ENCODE measurements around the gene BCAS4. TPM values are rescaled to one million over a fixed set of nuclear protein-coding genes. Genes with fewer than 3 reads are reported as not detected.

Gene BCAS4
- total RNA-seq, 1 experiment from 2014 or later = 34.8 TPM

DNA sequence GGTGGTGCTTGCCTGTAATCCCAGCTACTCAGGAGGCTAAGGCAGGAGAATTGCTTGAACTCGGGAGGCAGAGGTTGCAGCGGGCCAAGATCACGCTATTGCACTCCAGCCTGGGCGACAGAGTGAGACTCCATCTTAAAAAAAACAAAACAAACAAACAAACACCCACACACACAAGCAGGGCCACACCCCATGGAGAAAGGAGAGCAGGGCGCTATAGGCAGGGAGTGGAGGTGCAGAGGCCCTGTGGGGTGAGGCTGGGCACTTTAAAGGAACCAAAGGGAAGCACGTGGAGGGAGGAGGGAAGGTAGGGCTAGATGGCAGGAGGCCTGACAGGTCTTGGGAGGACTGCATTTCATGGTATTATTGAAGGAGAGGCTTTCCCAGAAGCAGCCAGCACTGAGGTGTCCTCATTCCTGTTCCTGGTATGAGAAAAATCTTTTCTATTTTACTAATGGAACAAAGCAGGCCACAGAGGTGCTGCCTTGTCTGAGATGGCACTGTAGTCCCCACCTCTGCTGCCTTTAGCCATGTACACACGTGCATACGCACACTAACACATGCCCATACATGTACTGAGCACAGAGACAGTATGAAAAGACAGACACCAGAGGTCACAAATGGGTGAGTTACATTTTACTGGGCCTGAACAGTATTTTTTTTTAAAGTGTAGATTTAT is 44.0 kb downstream of the BCAS4 start:
- no TSS peak for BruUV-seq (replicated peaks)
- Histone ChIP-seq H3K27ac (ENCODE audit: low read length) (no peak overlapping the region), H3K9me3 (ENCODE audit: control insufficient read depth, insufficient read depth, low read depth, low read length) (no peaks in the 10 kb centered on the region), H3K4me1 (ENCODE audit: control insufficient read depth, insufficient read depth, low read length) (0 out of 2 replicates have a peak, but pooled peaks cover 3% of the 10 kb centered on the region), H3K4me3 (ENCODE audit: low read depth in 2 of 2, low read length in 2 of 2) (no peak overlapping the region), H3K36me3 (ENCODE audit: control insufficient read depth, insufficient read depth, low read length) (no peaks in the 10 kb centered on the region), H3K27me3 (ENCODE audit: control insufficient read depth, insufficient read depth, low read length) (no peaks in the 10 kb centered on the region)
- ChIA-PET CTCF (no interaction called here), POLR2A (interaction anchor here (0.6 kb wide), 1 partner anchor 112 kb away, joined by 4 read pairs; no protein-coding TSS in a partner anchor)
- intact Hi-C loops (cut with micrococcal nuclease; ENCODE audit: unreplicated experiment) = no loop called here
- in situ Hi-C loops (cut with HindIII; ENCODE audit: low pct_unique_long_range_greater_than_20kb, low sequenced_read_pairs) = no loop called here
- no peak for DNase-seq (ENCODE audit: low read depth, low spot score)
- TF ChIP-seq, protein P1, sequence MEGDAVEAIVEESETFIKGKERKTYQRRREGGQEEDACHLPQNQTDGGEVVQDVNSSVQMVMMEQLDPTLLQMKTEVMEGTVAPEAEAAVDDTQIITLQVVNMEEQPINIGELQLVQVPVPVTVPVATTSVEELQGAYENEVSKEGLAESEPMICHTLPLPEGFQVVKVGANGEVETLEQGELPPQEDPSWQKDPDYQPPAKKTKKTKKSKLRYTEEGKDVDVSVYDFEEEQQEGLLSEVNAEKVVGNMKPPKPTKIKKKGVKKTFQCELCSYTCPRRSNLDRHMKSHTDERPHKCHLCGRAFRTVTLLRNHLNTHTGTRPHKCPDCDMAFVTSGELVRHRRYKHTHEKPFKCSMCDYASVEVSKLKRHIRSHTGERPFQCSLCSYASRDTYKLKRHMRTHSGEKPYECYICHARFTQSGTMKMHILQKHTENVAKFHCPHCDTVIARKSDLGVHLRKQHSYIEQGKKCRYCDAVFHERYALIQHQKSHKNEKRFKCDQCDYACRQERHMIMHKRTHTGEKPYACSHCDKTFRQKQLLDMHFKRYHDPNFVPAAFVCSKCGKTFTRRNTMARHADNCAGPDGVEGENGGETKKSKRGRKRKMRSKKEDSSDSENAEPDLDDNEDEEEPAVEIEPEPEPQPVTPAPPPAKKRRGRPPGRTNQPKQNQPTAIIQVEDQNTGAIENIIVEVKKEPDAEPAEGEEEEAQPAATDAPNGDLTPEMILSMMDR (IDR thresholded peaks at IDR 0.05) = no peak
- TF ChIP-seq, protein P2, sequence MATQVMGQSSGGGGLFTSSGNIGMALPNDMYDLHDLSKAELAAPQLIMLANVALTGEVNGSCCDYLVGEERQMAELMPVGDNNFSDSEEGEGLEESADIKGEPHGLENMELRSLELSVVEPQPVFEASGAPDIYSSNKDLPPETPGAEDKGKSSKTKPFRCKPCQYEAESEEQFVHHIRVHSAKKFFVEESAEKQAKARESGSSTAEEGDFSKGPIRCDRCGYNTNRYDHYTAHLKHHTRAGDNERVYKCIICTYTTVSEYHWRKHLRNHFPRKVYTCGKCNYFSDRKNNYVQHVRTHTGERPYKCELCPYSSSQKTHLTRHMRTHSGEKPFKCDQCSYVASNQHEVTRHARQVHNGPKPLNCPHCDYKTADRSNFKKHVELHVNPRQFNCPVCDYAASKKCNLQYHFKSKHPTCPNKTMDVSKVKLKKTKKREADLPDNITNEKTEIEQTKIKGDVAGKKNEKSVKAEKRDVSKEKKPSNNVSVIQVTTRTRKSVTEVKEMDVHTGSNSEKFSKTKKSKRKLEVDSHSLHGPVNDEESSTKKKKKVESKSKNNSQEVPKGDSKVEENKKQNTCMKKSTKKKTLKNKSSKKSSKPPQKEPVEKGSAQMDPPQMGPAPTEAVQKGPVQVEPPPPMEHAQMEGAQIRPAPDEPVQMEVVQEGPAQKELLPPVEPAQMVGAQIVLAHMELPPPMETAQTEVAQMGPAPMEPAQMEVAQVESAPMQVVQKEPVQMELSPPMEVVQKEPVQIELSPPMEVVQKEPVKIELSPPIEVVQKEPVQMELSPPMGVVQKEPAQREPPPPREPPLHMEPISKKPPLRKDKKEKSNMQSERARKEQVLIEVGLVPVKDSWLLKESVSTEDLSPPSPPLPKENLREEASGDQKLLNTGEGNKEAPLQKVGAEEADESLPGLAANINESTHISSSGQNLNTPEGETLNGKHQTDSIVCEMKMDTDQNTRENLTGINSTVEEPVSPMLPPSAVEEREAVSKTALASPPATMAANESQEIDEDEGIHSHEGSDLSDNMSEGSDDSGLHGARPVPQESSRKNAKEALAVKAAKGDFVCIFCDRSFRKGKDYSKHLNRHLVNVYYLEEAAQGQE (IDR thresholded peaks at IDR 0.05; ENCODE audit: insufficient read depth in 1 of 2, low read depth in 2 of 2, low read length in 1 of 2) = no peak
- TF ChIP-seq TCF7L2 (IDR thresholded peaks at IDR 0.05; ENCODE audit: low read depth, low read length) = no peak
- no peak for TF ChIP-seq POLR2AphosphoS5 (IDR thresholded peaks at IDR 0.05; ENCODE audit: low read depth, low read length)
- no peak for TF ChIP-seq SIN3A (IDR thresholded peaks at IDR 0.05; ENCODE audit: borderline replicate concordance, insufficient read depth, low read depth, low read length)
- no peak for ATAC-seq

- POLR2A ChIA-PET = no interaction called here
- no TSS peak for BruUV-seq (replicated peaks)
- peaks cover 14% of the 10 kb centered on the region for H3K4me1 ChIP-seq (ENCODE audit: control insufficient read depth, insufficient read depth, low read length)
These were observed 48.0 kb downstream of the BCAS4 start for GRCh38 chr20:50842821-50843220.

More at GRCh38 chr20:50842821-50843220, 48.0 kb downstream of the BCAS4 start:
- no peaks in the 10 kb centered on the region for H3K27me3 ChIP-seq (ENCODE audit: control insufficient read depth, insufficient read depth, low read length)
- H3K9me3 ChIP-seq (ENCODE audit: control insufficient read depth, insufficient read depth, low read depth, low read length) = no peaks in the 10 kb centered on the region
- intact Hi-C loops (cut with micrococcal nuclease; ENCODE audit: unreplicated experiment) = no loop called here
- no peak overlapping the region for H3K4me3 ChIP-seq (ENCODE audit: low read depth in 2 of 2, low read length in 2 of 2)
- no peak overlapping the region for H3K27ac ChIP-seq (ENCODE audit: low read length)
- TF ChIP-seq TCF7L2 (IDR thresholded peaks at IDR 0.05; ENCODE audit: low read depth, low read length) (no peak), SIN3A (IDR thresholded peaks at IDR 0.05; ENCODE audit: borderline replicate concordance, insufficient read depth, low read depth, low read length) (no peak), POLR2AphosphoS5 (IDR thresholded peaks at IDR 0.05; ENCODE audit: low read depth, low read length) (no peak)
- TF ChIP-seq, protein P1 (IDR thresholded peaks at IDR 0.05) = no peak
- TF ChIP-seq, protein P2 (IDR thresholded peaks at IDR 0.05; ENCODE audit: insufficient read depth in 1 of 2, low read depth in 2 of 2, low read length in 1 of 2) = no peak
- CTCF ChIA-PET = no interaction called here
- H3K36me3 ChIP-seq (ENCODE audit: control insufficient read depth, insufficient read depth, low read length) = no peaks in the 10 kb centered on the region
- ATAC-seq = no peak
- DNase-seq (ENCODE audit: low read depth, low spot score) = no peak
- in situ Hi-C loops (cut with HindIII; ENCODE audit: low pct_unique_long_range_greater_than_20kb, low sequenced_read_pairs) = no loop called here

Data from Panc1 (cell line).